Measurements from ENCODE around the gene MAPK1.

GRCh38 chr22:21873619-21874018, 6.2 kb upstream of the MAPK1 start:
- TF ChIP-seq POLR2A (IDR thresholded peaks at IDR 0.05) (no peak), CTCF (IDR thresholded peaks at IDR 0.05) (no peak)

All from heart left ventricle (tissue), 13 donors.